DOHH2 (cell line): ENCODE data around the gene JADE1.

ENCODE experiments used
- H3F3A ChIP-seq: fragments of 200-600 bp; sonication (generic), shearing (Covaris generic); 2 replicates; pipeline ENCODE4 v1.6.0; 2016; ENCODE audit warnings: antibody characterized with exemption, mild to moderate bottlenecking; ENCODE audit not compliant: control insufficient read depth, insufficient read depth
- H3K27ac ChIP-seq: fragments of 200-600 bp; sonication (generic); 2 replicates; pipeline ENCODE4 v1.5.1; 2014; ENCODE audit warnings: low read depth, mild to moderate bottlenecking, low read length, moderate library complexity
- H3K27me3 ChIP-seq: fragments of 200-600 bp; sonication (generic); 2 replicates; pipeline ENCODE4 v1.6.1; 2014; ENCODE audit warnings: mild to moderate bottlenecking, low read length, mixed read lengths; ENCODE audit not compliant: control insufficient read depth
- H3K36me3 ChIP-seq: fragments of 200-600 bp; sonication (generic); 2 replicates; pipeline ENCODE4 v1.6.1; 2014; ENCODE audit warnings: mild to moderate bottlenecking, low read length, moderate library complexity, mixed read lengths; ENCODE audit not compliant: control insufficient read depth
- H3K4me1 ChIP-seq: fragments of 200-600 bp; sonication (generic); 2 replicates; pipeline ENCODE4 v1.6.1; 2014; ENCODE audit warnings: mild to moderate bottlenecking, low read length, mixed read lengths; ENCODE audit not compliant: control insufficient read depth
- H3K4me2 ChIP-seq: fragments of 200-600 bp; sonication (generic); 2 replicates; pipeline ENCODE4 v1.6.0; 2014; ENCODE audit warnings: mild to moderate bottlenecking, low read length, moderate library complexity
- H3K4me3 ChIP-seq: fragments of 200-600 bp; sonication (generic); 2 replicates; pipeline ENCODE4 v1.5.1; 2014; ENCODE audit warnings: mild to moderate bottlenecking, low read length, mixed read lengths
- H3K79me2 ChIP-seq: fragments of 200-600 bp; sonication (generic); 2 replicates; pipeline ENCODE4 v1.6.1; 2014; ENCODE audit warnings: mild to moderate bottlenecking, low read length, mixed read lengths; ENCODE audit not compliant: control insufficient read depth
- H3K9me2 ChIP-seq: fragments of 200-600 bp; sonication (generic); replicated peaks from 2 replicates; pipeline ENCODE4 v1.6.1; 2014; ENCODE audit warnings: mild to moderate bottlenecking, low read length, mixed read lengths; ENCODE audit not compliant: control insufficient read depth
- H3K9me3 ChIP-seq: fragments of 200-600 bp; sonication (generic); 2 replicates; pipeline ENCODE4 v1.6.1; 2014; ENCODE audit warnings: antibody characterized with exemption, low read length, mixed read lengths; ENCODE audit not compliant: control insufficient read depth, insufficient read depth
- H4K20me1 ChIP-seq: fragments of 200-600 bp; sonication (generic); 2 replicates; pipeline ENCODE4 v1.6.0; 2014; ENCODE audit warnings: low read depth, mild to moderate bottlenecking, antibody characterized with exemption, low read length, moderate library complexity; ENCODE audit not compliant: control insufficient read depth, insufficient read depth
- CTCF ChIP-seq: fragments of 200-600 bp; sonication (generic); IDR thresholded peaks from one replicate; pipeline ENCODE4 v1.5.1; 2014; ENCODE audit warnings: antibody characterized with exemption, mild to moderate bottlenecking, low read depth, low read length; ENCODE audit not compliant: poor library complexity, severe bottlenecking
- EZH2phosphoT487 ChIP-seq: fragments of 200-600 bp; sonication (generic); IDR thresholded peaks from 2 replicates; pipeline ENCODE4 v1.6.1; 2017; ENCODE audit warnings: borderline replicate concordance, mild to moderate bottlenecking, antibody characterized with exemption, low read length, moderate library complexity, mixed read lengths

Gene JADE1

GRCh38 chr4:128866269-128866668, 56.8 kb downstream of the JADE1 start:
- Histone ChIP-seq H3F3A (no peaks in the 10 kb centered on the region), H3K4me1 (peaks cover 21% of the 10 kb centered on the region)

GRCh38 chr4:128866691-128867090, 57.2 kb downstream of the JADE1 start:
- Histone ChIP-seq H3K4me2 (no peak overlapping the region), H4K20me1 (no peaks in the 10 kb centered on the region), H3K9me2 (no peaks in the 10 kb centered on the region), H3K4me1 (peaks cover 17% of the 10 kb centered on the region), H3K9me3 (no peaks in the 10 kb centered on the region), H3K36me3 (peaks cover 100% of the 10 kb centered on the region), H3K4me3 (no peak overlapping the region), H3F3A (no peaks in the 10 kb centered on the region), H3K27ac (no peak overlapping the region), H3K27me3 (no peaks in the 10 kb centered on the region), H3K79me2 (peaks cover 22% of the 10 kb centered on the region)
- TF ChIP-seq EZH2phosphoT487, result no peak
- TF ChIP-seq CTCF, result no peak

More at GRCh38 chr4:128866269-128866668, 56.8 kb downstream of the JADE1 start:
- Histone ChIP-seq H3K9me2 (no peaks in the 10 kb centered on the region), H3K27ac (no peak overlapping the region), H3K79me2 (peaks cover 22% of the 10 kb centered on the region), H3K4me2 (no peak overlapping the region), H3K4me3 (no peak overlapping the region), H3K36me3 (peaks cover 100% of the 10 kb centered on the region), H3K9me3 (no peaks in the 10 kb centered on the region), H4K20me1 (no peaks in the 10 kb centered on the region), H3K27me3 (no peaks in the 10 kb centered on the region)
- TF ChIP-seq EZH2phosphoT487, result no peak
- no peak for TF ChIP-seq CTCF

GRCh38 chr4:128868758-128869157, 59.3 kb downstream of the JADE1 start:
- no peaks in the 10 kb centered on the region for H3K9me2 ChIP-seq
- H3F3A ChIP-seq, result no peaks in the 10 kb centered on the region
- H3K4me3 ChIP-seq, result no peak overlapping the region
- H3K4me2 ChIP-seq, result no peak overlapping the region
- no peak overlapping the region for H3K27ac ChIP-seq
- H4K20me1 ChIP-seq, result no peaks in the 10 kb centered on the region
- no peak for TF ChIP-seq EZH2phosphoT487
- TF ChIP-seq CTCF, result no peak
- H3K36me3 ChIP-seq, result peaks cover 98% of the 10 kb centered on the region
- H3K9me3 ChIP-seq, result no peaks in the 10 kb centered on the region
- no peaks in the 10 kb centered on the region for H3K27me3 ChIP-seq
- H3K4me1 ChIP-seq, result peaks cover 3% of the 10 kb centered on the region; the same call in 1 of the 2 replicates
- peaks cover 13% of the 10 kb centered on the region for H3K79me2 ChIP-seq
